Gastrocnemius medialis (tissue), 4 donors: ENCODE results near the gene NFE2L3. TPM values are rescaled to one million over a fixed set of nuclear protein-coding genes. Genes with fewer than 3 reads are reported as not detected.

Source experiments
- ATAC-seq, 2 donors: fragments of 150-250 bp; one replicate each; pipeline ENCODE4 v1.9.1; 2016
- DNase-seq, 2 donors: peaks; one replicate each; pipeline ENCODE4 v3.0.0-alpha.2; 2019
- H3K27ac ChIP-seq, 4 donors: fragments of 200-600 bp; sonication (generic); 1 replicate in 1 of 4; 2 replicates in 3 of 4; pipeline ENCODE4 v1.5.1; 2016 to 2018; ENCODE audit warnings: mild to moderate bottlenecking in 2 of 4, moderate library complexity in 1 of 4
- H3K27me3 ChIP-seq, 3 donors: fragments of 200-600 bp; sonication (generic) in 2 of 3; 1 replicate in 1 of 3; 2 replicates in 2 of 3; pipeline versions ENCODE4 v1.5.1 to v1.6.0; 2016 to 2019; ENCODE audit warnings: mild to moderate bottlenecking in 1 of 3, moderate library complexity in 1 of 3
- H3K36me3 ChIP-seq, 2 donors: fragments of 200-600 bp; sonication (generic) in 1 of 2; one replicate each; pipeline ENCODE4 v1.5.1; 2017 to 2018
- H3K4me1 ChIP-seq, 2 donors: fragments of 200-600 bp; sonication (generic) in 1 of 2; one replicate each; pipeline ENCODE4 v1.5.1; 2016 to 2017; ENCODE audit warnings: mild to moderate bottlenecking in 2 of 2
- H3K4me3 ChIP-seq, 4 donors: fragments of 200-600 bp; sonication (generic) in 3 of 4; 1 replicate in 1 of 4; 2 replicates in 3 of 4; pipeline ENCODE4 v1.5.1; 2016 to 2019; ENCODE audit warnings: mild to moderate bottlenecking in 2 of 4
- H3K9me3 ChIP-seq, 3 donors: fragments of 200-600 bp; sonication (generic) in 2 of 3; 1 replicate in 1 of 3; 2 replicates in 2 of 3; pipeline ENCODE4 v1.5.1; 2016 to 2019
- CTCF ChIP-seq, 5 experiments: fragments of 450-650 bp in 3 of 5; fragments of 200-600 bp in 2 of 5; sonication (generic) in 2 of 5; IDR thresholded peaks in 4 of 5; conservative IDR thresholded peaks in 1 of 5; 1 replicate in 4 of 5; 2 replicates in 1 of 5; pipeline ENCODE4 v1.5.1; 2016 to 2019; ENCODE audit warnings: antibody characterized with exemption in 5 of 5, mild to moderate bottlenecking in 3 of 5, moderate library complexity in 3 of 5
- POLR2A ChIP-seq, 2 donors: fragments of 450-650 bp; IDR thresholded peaks; one replicate each; pipeline ENCODE4 v1.6.1; 2017; ENCODE audit warnings: antibody characterized with exemption in 2 of 2, mild to moderate bottlenecking in 2 of 2, moderate library complexity in 2 of 2
- in situ Hi-C, 4 donors: fragments of 200-750 bp; cut with MboI; loops; one replicate each; pipeline versions ENCODE4 v1.15.0 to v1.8.0; 2017; ENCODE audit warnings: low sequenced_read_pairs in 4 of 4
- intact Hi-C: fragments of 100-400 bp; cut with DNase I; formaldehyde crosslinking; loops from one replicate; pipeline ENCODE4 v1.15.1; 2023; ENCODE audit warnings: low total_unique reads
- total RNA-seq, 4 donors: library from RNA; depleted of rRNA; stranded (reverse); fragments of >200 nt; gene quantifications; one replicate each; pipeline versions ENCODE4 v1.1.0 to v1.2.3, GENCODE V29; 2016

NFE2L3 gene
- total RNA-seq, 4 donors from 2014 or later, result 1.1 to 6.2 (median 1.7) TPM

DNA sequence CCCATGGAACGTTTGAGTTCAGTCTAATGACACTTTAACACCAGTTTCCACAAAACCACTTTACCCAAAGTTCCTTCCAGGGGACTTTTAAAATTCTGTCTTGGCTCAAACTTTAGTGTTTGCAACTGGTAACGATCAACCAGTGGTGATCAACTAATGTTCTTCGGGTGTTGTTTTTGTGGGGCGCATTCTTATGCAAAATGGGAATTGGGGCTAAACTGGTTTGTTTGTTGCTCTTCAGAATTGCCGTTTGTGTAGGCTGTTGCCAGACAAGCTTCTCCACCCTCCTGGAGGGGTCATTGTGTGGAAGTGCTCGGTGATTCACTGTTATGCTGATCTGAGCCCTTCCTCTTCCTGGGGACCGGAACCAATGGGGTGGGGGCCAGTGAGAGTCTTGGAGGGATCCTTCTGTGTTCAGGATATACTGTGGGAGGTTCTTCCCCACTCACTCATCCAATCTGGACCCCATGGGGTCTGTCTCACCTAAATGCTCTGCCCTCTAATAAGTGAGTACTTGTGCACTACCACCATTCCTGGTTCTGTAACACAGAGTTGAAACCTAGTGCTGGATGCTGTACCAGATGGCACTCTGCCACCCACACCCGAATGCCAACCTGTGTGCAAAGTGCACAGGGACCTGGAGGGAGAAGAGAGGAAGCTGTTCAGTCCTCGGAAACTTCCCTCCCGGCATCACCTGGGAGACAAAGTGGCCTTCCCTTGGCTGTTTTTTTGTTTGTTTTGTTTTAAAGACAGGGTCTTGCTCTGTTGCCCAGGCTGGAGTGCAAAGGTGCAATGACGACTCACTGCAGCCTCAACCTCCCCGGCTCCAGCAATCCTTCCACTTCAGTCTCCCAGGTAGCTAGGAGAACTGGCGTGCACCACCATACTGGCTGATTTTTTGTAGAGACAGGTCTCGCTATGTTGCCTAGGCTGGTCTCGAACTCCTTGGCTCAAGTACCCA lies 2.1 kb downstream of the NFE2L3 start:
- intact Hi-C loops (no loop called here), in situ Hi-C loops (no loop called here)
- no peaks in the 10 kb centered on the region for H3K36me3 ChIP-seq
- peaks cover 34 to 44% (median 37%) of the 10 kb centered on the region in 3 donors for H3K27me3 ChIP-seq
- H3K27ac ChIP-seq, result peak overlapping the region in 1 of 4 donors; percentile 25
- peaks cover 0 to 3% of the 10 kb centered on the region in 2 donors for H3K4me1 ChIP-seq
- ATAC-seq (no peak), DNase-seq (no peak)
- H3K9me3 ChIP-seq, result no peaks in the 10 kb centered on the region
- peak overlapping the region in 2 of 4 donors; percentile 25 to 51 for H3K4me3 ChIP-seq
- TF ChIP-seq CTCF (IDR thresholded peaks at IDR 0.05 in 4 of 5, conservative IDR thresholded peaks at IDR 0.05 in 1 of 5), result no peak
- TF ChIP-seq POLR2A (IDR thresholded peaks at IDR 0.05), result no peak

DNA sequence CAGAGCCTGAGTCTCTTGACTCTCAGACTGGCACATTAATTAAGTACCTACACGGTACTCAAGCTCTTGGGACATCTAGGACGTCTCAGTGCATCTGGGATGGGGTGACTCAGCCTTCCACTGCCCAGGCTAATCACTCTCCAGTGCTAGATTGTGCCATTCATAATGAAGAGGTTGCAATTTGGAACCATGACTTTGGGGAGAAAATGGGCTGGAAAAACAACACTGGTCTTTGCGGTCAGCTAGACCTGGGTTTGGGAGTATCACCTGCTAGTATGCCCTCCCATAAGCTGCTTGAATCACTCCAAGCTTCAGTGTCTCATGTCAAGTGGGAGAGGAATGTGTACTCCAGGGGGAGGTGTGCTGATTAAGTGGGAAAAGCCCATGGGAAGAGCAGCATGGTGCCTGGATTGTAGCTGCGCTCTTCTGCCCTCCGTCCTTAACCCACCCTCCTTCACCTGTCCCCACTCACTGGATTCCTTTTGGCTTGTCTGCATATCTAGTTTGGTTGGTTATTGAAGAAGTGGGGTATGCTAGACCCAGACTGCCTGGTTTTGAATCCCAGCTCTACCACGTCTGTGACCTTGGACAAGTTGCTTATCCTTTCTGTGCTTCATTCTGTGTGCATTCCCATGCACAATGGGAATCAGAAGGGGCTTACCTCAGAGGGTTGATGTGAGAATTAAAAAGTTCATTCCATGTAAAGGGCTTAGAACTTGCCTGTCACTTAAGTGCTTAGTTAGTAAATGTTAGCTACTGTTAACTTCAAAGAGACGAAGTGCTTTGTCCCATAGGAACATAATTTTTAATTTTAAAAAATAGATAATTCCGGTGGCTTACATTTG lies 3.8 kb downstream of the NFE2L3 start:
- Histone ChIP-seq H3K4me3 (peak overlapping the region in 1 of 4 donors; percentile 25), H3K9me3 (no peaks in the 10 kb centered on the region), H3K27me3 (peaks cover 34 to 37% (median 36%) of the 10 kb centered on the region in 3 donors), H3K4me1 (peaks cover 0 to 3% of the 10 kb centered on the region in 2 donors), H3K36me3 (no peaks in the 10 kb centered on the region), H3K27ac (peak overlapping the region in 2 of 4 donors; percentile 28 to 55)
- in situ Hi-C loops, result no loop called here
- intact Hi-C loops, result no loop called here
- DNase-seq (no peak), ATAC-seq (no peak)
- TF ChIP-seq CTCF (IDR thresholded peaks at IDR 0.05 in 4 of 5, conservative IDR thresholded peaks at IDR 0.05 in 1 of 5) (no peak), POLR2A (IDR thresholded peaks at IDR 0.05) (no peak)

GRCh38 chr7:26156451-26157420 lies 4.7 kb downstream of the NFE2L3 start:
- Histone ChIP-seq H3K4me1 (peaks cover 0 to 2% of the 10 kb centered on the region in 2 donors), H3K36me3 (no peaks in the 10 kb centered on the region), H3K9me3 (no peaks in the 10 kb centered on the region), H3K27me3 (peaks cover 27 to 33% (median 30%) of the 10 kb centered on the region in 3 donors), H3K4me3 (no peak overlapping the region), H3K27ac (no peak overlapping the region)
- TF ChIP-seq POLR2A (IDR thresholded peaks at IDR 0.05) (no peak), CTCF (IDR thresholded peaks at IDR 0.05 in 4 of 5, conservative IDR thresholded peaks at IDR 0.05 in 1 of 5) (no peak)
- no peak for ATAC-seq
- intact Hi-C loops, result no loop called here
- in situ Hi-C loops, result no loop called here
- DNase-seq, result no peak

DNA sequence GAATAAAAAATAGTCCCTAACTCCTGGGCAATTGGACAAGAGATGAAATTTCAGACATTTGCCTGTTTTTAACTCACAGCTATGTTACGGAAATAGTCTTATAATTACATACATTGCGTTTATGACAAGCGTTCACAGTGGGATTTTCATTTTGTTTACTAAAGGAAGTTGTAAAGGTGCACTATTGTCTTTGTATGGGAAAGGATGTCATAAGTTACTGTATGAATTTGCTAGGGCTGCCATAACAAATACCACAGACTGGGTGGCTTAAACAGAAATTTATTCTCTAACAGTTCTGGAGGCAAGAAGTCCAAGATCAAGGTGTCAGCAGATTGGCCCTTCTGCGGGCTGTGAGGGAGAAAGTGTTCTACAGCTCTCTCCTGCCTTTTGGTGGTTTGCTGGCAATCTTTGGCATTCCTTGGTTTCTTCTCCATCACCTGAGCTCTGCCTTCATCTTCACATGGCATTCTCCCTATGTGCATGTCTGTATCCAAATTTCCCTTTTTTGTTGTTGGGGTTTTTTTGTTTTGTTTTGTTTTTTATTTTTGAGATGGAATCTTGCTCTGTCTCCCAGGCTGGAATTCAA lies 5.6 kb downstream of the NFE2L3 start:
- in situ Hi-C loops, result no loop called here
- no peaks in the 10 kb centered on the region for H3K36me3 ChIP-seq

More for the DNA sequence above, 5.6 kb downstream of the NFE2L3 start:
- TF ChIP-seq CTCF (IDR thresholded peaks at IDR 0.05 in 4 of 5, conservative IDR thresholded peaks at IDR 0.05 in 1 of 5) (no peak), POLR2A (IDR thresholded peaks at IDR 0.05) (no peak)
- Histone ChIP-seq H3K9me3 (no peaks in the 10 kb centered on the region), H3K27me3 (peaks cover 19 to 28% (median 27%) of the 10 kb centered on the region in 3 donors), H3K27ac (no peak overlapping the region), H3K4me1 (no peaks in the 10 kb centered on the region), H3K4me3 (no peak overlapping the region)
- ATAC-seq, result no peak
- DNase-seq, result no peak
- intact Hi-C loops, result no loop called here
